ENCODE data around the gene NELFE.

Gene NELFE

DNA sequence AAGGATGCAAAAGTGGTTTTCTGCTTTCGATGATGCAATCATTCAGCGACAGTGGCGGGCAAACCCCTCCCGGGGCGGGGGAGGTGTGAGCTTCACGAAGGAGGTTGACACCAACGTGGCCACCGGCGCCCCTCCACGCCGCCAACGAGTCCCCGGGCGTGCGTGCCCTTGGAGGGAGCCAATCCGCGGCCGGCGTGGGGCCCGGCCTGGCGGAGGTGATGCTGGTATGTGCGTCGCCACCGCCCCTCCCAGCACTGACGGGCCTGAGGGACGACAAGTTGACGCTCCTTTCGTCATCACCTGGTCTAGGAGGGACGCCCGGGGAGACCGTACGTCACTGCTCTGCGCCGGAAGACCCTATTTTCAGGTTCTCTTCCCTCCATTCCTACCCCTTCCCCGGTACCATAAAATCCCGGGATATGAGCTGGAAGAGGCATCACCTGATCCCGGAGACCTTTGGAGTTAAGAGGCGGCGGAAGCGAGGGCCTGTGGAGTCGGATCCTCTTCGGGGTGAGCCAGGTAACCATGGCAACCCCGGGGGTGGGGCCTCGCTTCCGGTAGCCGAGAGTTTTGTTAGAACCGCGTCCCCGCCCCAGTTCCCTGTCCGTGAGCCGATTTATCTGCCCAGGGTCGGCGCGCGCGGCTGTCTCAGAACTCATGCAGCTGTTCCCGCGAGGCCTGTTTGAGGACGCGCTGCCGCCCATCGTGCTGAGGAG, 13.4 kb upstream of the NELFE start, which contains the start of gene DXO:
Gene DXO (minus strand): TSS at position 146 of the 716 bp plus-strand sequence. CDS start 463 bp downstream, outside the sequence.
- peak within 1 kb of the TSS; percentile 98 for H3K27ac ChIP-seq (ENCODE audit: low read depth, low read length, severe bottlenecking)

DNA sequence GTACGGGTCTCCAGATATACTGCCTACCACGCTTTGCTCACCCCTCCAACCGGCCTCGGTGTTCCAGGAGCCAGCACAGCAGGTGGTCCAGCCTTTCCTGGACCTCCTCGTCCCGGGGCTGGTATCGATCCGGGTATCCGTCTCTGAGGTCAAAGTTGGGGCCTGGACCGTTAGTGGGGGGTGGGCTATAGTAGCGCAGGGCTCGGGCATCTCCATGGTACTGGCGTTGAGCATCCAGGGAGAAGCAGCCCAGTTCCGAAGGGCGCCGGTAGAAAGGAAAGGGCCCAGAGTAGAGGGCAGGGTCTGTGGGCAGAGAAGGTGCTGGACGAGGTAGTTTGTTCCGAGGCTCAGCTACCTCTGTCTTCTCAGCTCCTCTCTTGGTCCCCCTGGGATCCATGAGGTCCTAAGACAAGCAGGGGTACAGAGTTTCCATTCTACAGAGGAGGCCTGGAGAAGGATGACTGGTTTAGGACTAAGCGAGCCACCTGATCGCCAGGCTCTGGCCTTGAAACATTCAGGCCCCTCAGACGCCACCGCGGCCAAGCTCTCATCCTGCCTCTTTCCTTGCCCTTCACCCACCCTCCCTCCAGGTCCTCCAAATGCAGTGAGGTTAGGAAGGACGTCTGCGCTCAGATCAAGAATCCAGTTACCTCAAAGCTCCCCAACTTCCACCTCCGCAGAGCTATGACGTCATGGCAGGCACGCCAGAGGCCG, 12.7 kb upstream of the NELFE start:
- H3K4me1 ChIP-seq (ENCODE audit: control insufficient read depth, insufficient read depth, low read length, poor library complexity, severe bottlenecking) = peaks cover 15% of the 10 kb centered on the region

More for the DNA sequence above, 13.4 kb upstream of the NELFE start, which contains the start of gene DXO:
- Histone ChIP-seq H3K36me3 (ENCODE audit: control insufficient read depth, insufficient read depth, low read length) (peaks cover 52% of the 10 kb centered on the region), H3K9me3 (ENCODE audit: control insufficient read depth, low read length) (peaks cover 5% of the 10 kb centered on the region), H3K4me3 (ENCODE audit: extremely low read depth, insufficient read depth, low read length, poor library complexity, severe bottlenecking) (peak within 1 kb of the TSS; percentile 83), H3K4me1 (ENCODE audit: control insufficient read depth, insufficient read depth, low read length, poor library complexity, severe bottlenecking) (peaks cover 15% of the 10 kb centered on the region)
- 0 to 1% methylated on average over 55 to 56 of the region's 62 CpGs for WGBS, 2 experiments (ENCODE audit: insufficient coverage in 2 of 2)

DNA sequence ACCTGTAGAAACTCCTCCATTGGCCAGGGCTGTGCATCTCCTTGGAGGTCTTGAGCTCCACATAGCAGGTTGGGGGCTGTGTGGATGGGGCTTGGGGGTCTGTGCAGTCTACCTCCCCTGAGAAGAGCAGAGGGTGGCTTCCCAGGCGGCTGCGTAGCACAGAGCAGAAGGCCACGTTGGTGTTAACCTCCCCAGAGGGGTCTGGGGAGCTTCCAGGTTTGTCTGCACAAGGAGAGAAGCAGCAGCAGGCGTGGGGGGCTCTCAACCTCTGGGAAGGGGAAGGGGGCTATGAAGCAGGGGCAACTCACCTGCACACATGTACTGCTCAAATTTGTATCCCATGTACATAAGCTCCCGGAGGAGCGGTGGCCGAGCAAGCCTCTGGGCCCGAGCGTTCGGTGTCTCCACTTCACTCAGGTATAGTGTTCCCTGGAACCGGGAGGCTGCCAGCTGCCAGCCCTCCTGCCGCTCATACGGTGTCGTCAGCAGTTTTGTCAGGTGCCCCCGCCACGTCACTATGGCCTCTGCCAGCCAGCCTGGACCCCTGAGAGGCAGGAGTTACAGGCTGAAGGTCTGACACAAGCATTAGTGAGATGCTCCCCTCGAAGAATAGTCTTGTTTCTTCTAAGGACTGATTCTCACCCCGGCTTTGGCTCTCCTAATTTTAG, 12.0 kb upstream of the NELFE start:
- Histone ChIP-seq H3K4me3 (ENCODE audit: extremely low read depth, insufficient read depth, low read length, poor library complexity, severe bottlenecking) (peak overlapping the region; percentile 83), H3K36me3 (ENCODE audit: control insufficient read depth, insufficient read depth, low read length) (peaks cover 66% of the 10 kb centered on the region), H3K27ac (ENCODE audit: low read depth, low read length, severe bottlenecking) (no peak overlapping the region), H3K9me3 (ENCODE audit: control insufficient read depth, low read length) (peaks cover 5% of the 10 kb centered on the region), H3K4me1 (ENCODE audit: control insufficient read depth, insufficient read depth, low read length, poor library complexity, severe bottlenecking) (peaks cover 15% of the 10 kb centered on the region)
- 94 to 95% methylated on average over 15 to 17 of the region's 18 CpGs for WGBS, 2 experiments (ENCODE audit: insufficient coverage in 2 of 2)

More for the DNA sequence above, 12.7 kb upstream of the NELFE start:
- peak overlapping the region; percentile 98 for H3K27ac ChIP-seq (ENCODE audit: low read depth, low read length, severe bottlenecking)
- H3K4me3 ChIP-seq (ENCODE audit: extremely low read depth, insufficient read depth, low read length, poor library complexity, severe bottlenecking) = peak overlapping the region; percentile 83
- H3K36me3 ChIP-seq (ENCODE audit: control insufficient read depth, insufficient read depth, low read length) = peaks cover 59% of the 10 kb centered on the region
- 54 to 67% methylated on average over 16 to 26 of the region's 29 CpGs for WGBS, 2 experiments (ENCODE audit: insufficient coverage in 2 of 2)
- H3K9me3 ChIP-seq (ENCODE audit: control insufficient read depth, low read length) = peaks cover 5% of the 10 kb centered on the region

DNA sequence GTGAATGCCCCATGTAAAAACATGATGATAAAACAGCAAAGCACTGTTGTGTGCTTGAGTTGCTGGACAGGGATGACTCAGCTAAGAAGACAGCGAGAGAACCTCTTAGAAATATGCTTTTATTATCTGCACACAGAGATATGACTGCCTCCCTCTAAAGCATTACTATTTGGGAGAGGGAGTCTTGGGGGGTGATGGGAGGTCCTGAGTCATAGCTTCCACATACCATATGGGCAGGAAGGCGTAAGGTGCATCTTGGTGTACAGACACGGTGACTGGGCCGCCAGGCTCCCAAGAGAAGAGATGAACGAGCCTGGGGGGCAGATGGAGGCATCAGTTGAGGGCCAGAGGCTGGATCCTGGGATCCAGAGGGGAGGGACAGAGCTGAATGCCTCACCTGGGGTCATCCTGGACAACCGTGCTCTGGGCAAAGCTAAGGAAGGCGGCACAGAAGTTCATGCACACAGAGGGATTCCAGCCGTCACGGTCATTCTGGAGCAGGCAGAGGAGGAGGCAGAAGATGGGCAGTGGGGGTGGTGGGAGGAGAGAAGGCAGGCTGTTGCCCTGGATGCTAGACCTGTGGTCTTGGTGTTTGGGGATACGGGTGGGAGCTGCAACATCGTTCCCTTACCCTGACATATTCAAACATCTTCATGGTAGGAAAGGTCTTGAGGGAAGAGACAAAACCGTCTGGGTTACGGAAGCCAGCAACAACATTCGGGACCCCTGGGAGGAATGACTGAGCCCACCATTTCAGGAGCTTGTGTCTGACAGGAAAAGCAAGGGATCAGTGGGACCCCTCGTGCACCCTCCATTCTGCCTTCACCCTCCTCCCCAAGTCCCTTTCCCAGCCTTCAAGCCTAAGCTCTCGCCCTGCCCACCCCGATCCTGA, 11.2 kb upstream of the NELFE start:
- 89 to 95% methylated on average over 12 of the region's 17 CpGs for WGBS, 2 experiments (ENCODE audit: insufficient coverage in 2 of 2)
- Histone ChIP-seq H3K36me3 (ENCODE audit: control insufficient read depth, insufficient read depth, low read length) (peaks cover 66% of the 10 kb centered on the region), H3K4me3 (ENCODE audit: extremely low read depth, insufficient read depth, low read length, poor library complexity, severe bottlenecking) (no peak overlapping the region), H3K27ac (ENCODE audit: low read depth, low read length, severe bottlenecking) (no peak overlapping the region), H3K9me3 (ENCODE audit: control insufficient read depth, low read length) (no peaks in the 10 kb centered on the region), H3K4me1 (ENCODE audit: control insufficient read depth, insufficient read depth, low read length, poor library complexity, severe bottlenecking) (peaks cover 15% of the 10 kb centered on the region)

DNA sequence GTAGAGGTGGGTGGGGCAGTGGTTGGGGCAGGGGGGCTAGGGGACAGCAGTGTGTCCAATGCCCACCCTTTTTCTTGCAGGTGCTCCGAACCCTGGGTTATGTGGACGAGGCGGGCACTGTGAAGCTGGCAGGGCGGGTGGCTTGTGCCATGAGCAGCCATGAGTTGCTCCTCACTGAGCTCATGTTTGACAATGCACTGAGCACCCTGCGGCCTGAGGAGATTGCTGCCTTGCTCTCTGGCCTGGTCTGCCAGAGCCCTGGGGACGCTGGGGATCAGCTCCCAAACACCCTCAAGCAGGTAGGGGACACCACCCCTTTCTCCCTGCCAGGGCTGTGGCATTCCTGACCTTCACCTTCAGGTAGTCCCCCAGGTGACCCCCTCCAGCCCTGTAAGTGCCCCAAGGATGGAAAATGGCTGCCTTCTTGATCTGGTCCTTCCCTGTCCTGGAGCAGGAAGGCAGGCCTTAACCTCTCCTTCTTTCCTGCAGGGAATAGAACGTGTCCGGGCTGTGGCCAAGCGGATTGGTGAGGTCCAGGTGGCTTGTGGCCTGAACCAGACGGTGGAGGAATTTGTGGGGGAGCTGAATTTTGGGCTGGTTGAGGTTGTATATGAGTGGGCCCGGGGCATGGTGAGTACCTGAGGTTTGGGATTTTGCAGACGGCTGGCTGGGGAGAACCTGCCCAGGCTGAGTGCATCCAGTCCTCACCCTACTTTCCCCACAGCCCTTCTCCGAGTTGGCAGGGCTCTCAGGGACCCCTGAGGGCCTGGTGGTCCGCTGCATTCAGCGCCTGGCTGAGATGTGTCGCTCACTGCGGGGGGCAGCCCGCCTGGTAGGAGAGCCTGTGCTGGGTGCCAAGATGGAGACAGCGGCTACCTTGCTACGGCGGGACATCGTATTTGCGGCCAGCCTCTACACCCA, 10.3 kb upstream of the NELFE start:
- Histone ChIP-seq H3K9me3 (ENCODE audit: control insufficient read depth, low read length) (no peaks in the 10 kb centered on the region), H3K4me1 (ENCODE audit: control insufficient read depth, insufficient read depth, low read length, poor library complexity, severe bottlenecking) (peaks cover 15% of the 10 kb centered on the region), H3K27ac (ENCODE audit: low read depth, low read length, severe bottlenecking) (no peak overlapping the region), H3K36me3 (ENCODE audit: control insufficient read depth, insufficient read depth, low read length) (peaks cover 65% of the 10 kb centered on the region), H3K4me3 (ENCODE audit: extremely low read depth, insufficient read depth, low read length, poor library complexity, severe bottlenecking) (no peak overlapping the region)
- 94 to 98% methylated on average over 13 to 17 of the region's 23 CpGs for WGBS, 2 experiments (ENCODE audit: insufficient coverage in 2 of 2)

DNA sequence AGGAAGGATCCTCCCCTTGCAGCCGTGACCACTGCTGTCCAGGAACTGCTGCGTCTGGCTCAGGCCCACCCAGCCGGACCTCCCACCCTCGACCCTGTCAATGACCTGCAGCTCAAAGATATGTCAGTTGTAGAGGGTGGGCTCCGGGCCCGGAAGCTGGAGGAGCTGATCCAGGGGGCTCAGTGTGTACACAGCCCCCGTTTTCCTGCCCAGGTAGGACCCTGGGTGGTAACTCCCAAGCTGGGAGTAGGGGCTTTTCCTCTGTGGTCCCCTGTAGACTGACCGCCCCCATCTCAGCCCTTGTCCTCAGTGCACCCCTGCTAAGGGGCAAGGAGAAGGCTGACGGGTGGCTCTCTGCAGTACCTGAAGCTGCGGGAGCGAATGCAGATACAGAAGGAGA, 9.6 kb upstream of the NELFE start:
- WGBS, 2 experiments (ENCODE audit: insufficient coverage in 2 of 2) = 95 to 96% methylated on average over 8 to 11 of the region's 11 CpGs
- Histone ChIP-seq H3K36me3 (ENCODE audit: control insufficient read depth, insufficient read depth, low read length) (peaks cover 67% of the 10 kb centered on the region), H3K4me3 (ENCODE audit: extremely low read depth, insufficient read depth, low read length, poor library complexity, severe bottlenecking) (no peak overlapping the region), H3K9me3 (ENCODE audit: control insufficient read depth, low read length) (no peaks in the 10 kb centered on the region), H3K4me1 (ENCODE audit: control insufficient read depth, insufficient read depth, low read length, poor library complexity, severe bottlenecking) (peaks cover 15% of the 10 kb centered on the region), H3K27ac (ENCODE audit: low read depth, low read length, severe bottlenecking) (no peak overlapping the region)

DNA sequence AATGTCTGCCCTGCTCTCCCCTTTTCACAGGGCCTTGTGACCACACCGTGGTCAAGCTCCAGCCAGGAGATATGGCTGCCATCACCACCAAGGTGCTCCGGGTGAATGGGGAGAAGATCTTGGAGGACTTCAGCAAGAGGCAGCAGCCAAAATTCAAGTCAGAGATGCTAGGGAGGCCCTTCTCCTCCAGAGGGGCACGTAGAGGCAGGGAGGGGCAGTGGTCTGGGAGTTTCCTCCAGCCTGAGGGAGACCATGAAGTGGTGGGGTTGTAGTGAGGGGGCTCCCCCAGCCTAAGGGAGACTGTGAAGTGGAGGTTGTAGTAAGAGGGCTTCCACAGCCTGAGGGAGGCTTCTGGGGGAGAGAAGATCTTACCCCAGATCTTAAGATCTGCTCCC, 9.2 kb upstream of the NELFE start:
- no peak overlapping the region for H3K4me3 ChIP-seq (ENCODE audit: extremely low read depth, insufficient read depth, low read length, poor library complexity, severe bottlenecking)
- peaks cover 71% of the 10 kb centered on the region for H3K36me3 ChIP-seq (ENCODE audit: control insufficient read depth, insufficient read depth, low read length)
- H3K9me3 ChIP-seq (ENCODE audit: control insufficient read depth, low read length) = no peaks in the 10 kb centered on the region
- no peak overlapping the region for H3K27ac ChIP-seq (ENCODE audit: low read depth, low read length, severe bottlenecking)
- 88 to 93% methylated on average over 1 to 3 of the region's 3 CpGs for WGBS, 2 experiments (ENCODE audit: insufficient coverage in 2 of 2)
- peaks cover 15% of the 10 kb centered on the region for H3K4me1 ChIP-seq (ENCODE audit: control insufficient read depth, insufficient read depth, low read length, poor library complexity, severe bottlenecking)

DNA sequence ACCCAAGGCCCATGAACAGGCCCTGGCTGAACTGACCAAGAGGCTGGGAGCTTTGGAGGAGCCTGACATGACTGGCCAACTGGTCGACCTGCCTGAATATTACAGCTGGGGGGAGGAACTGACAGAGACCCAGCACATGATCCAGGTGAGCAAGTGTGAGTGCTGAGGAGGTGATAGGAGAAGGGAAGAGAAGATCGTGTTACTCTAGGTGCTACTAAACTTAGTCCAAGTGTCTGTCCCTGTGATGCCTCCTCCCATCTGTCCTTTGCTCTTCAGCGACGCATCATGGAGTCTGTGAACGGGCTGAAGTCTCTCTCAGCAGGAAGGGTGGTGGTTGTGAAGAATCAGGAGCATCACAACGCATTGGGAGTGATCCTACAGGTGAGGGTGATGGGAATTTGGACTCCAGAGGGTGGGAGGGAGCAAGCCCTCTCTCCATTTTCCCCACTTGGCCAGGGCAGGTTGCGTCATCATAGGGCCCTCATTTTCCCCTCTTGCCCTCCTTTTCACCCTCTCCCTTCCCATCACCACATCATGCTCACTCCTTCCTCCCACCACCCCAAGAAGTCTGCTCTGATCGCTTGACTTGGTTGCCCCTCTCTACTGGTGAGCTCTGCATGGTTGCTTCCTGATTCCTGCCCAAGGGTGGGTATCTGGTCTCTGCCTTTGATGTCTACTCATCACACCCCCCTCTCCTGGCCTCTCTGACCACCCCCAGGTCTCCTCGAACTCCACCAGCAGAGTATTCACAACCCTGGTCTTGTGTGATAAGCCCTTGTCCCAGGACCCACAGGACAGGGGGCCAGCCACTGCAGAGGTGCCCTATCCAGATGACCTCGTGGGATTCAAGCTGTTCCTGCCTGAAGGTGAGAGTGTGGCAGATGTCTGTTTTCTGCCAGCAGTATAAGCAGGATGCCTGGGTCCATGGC, 8.5 kb upstream of the NELFE start:
- Histone ChIP-seq H3K4me3 (ENCODE audit: extremely low read depth, insufficient read depth, low read length, poor library complexity, severe bottlenecking) (no peak overlapping the region), H3K9me3 (ENCODE audit: control insufficient read depth, low read length) (no peaks in the 10 kb centered on the region), H3K36me3 (ENCODE audit: control insufficient read depth, insufficient read depth, low read length) (peaks cover 78% of the 10 kb centered on the region), H3K27ac (ENCODE audit: low read depth, low read length, severe bottlenecking) (no peak overlapping the region), H3K4me1 (ENCODE audit: control insufficient read depth, insufficient read depth, low read length, poor library complexity, severe bottlenecking) (peaks cover 15% of the 10 kb centered on the region)
- 95 to 98% methylated on average over 6 to 8 of the region's 10 CpGs for WGBS, 2 experiments (ENCODE audit: insufficient coverage in 2 of 2)

DNA sequence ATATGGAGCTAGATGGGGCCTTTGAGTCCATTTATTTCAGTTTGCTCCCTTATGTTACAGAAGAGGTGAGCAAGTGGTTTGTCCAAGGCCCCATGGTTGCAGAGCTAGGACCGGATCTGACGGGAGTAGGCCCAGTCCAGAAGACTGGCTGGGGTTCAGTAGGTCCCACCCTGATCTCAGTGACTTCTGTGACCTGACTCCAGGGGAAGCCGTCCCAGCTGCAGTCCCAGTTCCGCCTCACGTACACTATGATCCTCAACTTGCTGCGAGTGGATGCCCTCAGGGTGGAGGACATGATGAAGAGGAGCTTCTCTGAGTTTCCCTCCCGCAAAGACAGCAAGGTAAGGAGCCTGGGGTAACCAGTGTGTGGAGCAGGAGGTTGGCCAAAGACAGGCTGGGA, 7.7 kb upstream of the NELFE start:
- Histone ChIP-seq H3K4me1 (ENCODE audit: control insufficient read depth, insufficient read depth, low read length, poor library complexity, severe bottlenecking) (peaks cover 14% of the 10 kb centered on the region), H3K27ac (ENCODE audit: low read depth, low read length, severe bottlenecking) (no peak overlapping the region), H3K36me3 (ENCODE audit: control insufficient read depth, insufficient read depth, low read length) (peaks cover 85% of the 10 kb centered on the region), H3K4me3 (ENCODE audit: extremely low read depth, insufficient read depth, low read length, poor library complexity, severe bottlenecking) (no peak overlapping the region), H3K9me3 (ENCODE audit: control insufficient read depth, low read length) (no peaks in the 10 kb centered on the region)
- 91 to 98% methylated on average over 6 to 7 of the region's 7 CpGs for WGBS, 2 experiments (ENCODE audit: insufficient coverage in 2 of 2)
